ENCODE data around the gene MAN1C1. TPM values are rescaled to one million over a fixed set of nuclear protein-coding genes. Genes with fewer than 3 reads are reported as not detected.

MAN1C1 gene
- total and polyA plus RNA-seq, 3 experiments from 2014 or later: 2.8 to 5.6 (median 3.6) TPM

- Histone ChIP-seq H3K4me3 (ENCODE audit: low read length) (no peak overlapping the region), H3K4me1 (ENCODE audit: insufficient read depth, low read length) (peaks cover 8% of the 10 kb centered on the region), H3K27me3 (ENCODE audit: insufficient read depth, low read length, poor library complexity, severe bottlenecking) (no peaks in the 10 kb centered on the region), H3K9me3 (ENCODE audit: low read length) (no peaks in the 10 kb centered on the region), H3K36me3 (ENCODE audit: insufficient read depth, low read length) (no peaks in the 10 kb centered on the region), H3K27ac (ENCODE audit: low read depth, low read length) (no peak overlapping the region)
- ChIA-PET POLR2A (interaction anchor here (1.0 kb wide), 1 partner anchor 202 kb away, joined by 3 read pairs; no protein-coding TSS in a partner anchor), CTCF (interaction anchor here (0.6 to 4.2 kb wide), 28 partner anchors 9 to 578 kb away, joined by 3 to 24 read pairs (median 4); partner anchors contain the start of genes MTFR1L and SYF2)
- H3K4me1 Mint-ChIP-seq: peaks cover 0 to 5% (median 2%) of the 10 kb centered on the region in 3 donors
- H3K9me3 Mint-ChIP-seq: no peaks in the 10 kb centered on the region
- H3K36me3 Mint-ChIP-seq: peaks cover 2 to 37% (median 5%) of the 10 kb centered on the region in 3 donors
- peak overlapping the region in 1 of 8 donors; percentile 33 for H3K27ac Mint-ChIP-seq
- peak; percentile 70 to 83 (median 74) for DNase-seq
- H3K4me3 Mint-ChIP-seq: no peak overlapping the region
- no peaks in the 10 kb centered on the region for H3K27me3 Mint-ChIP-seq
These were observed 194.0 kb downstream of the MAN1C1 start for GRCh38 chr1:25810341-25811299.

GRCh38 chr1:25811384-25812082 lies 194.9 kb downstream of the MAN1C1 start:
- Mint-ChIP-seq H3K27me3 (no peaks in the 10 kb centered on the region), H3K36me3 (peaks cover 0 to 30% (median 2%) of the 10 kb centered on the region in 3 donors), H3K9me3 (no peaks in the 10 kb centered on the region), H3K27ac (peak overlapping the region in 1 of 8 donors; percentile 33), H3K4me1 (peaks cover 0 to 5% (median 2%) of the 10 kb centered on the region in 3 donors), H3K4me3 (no peak overlapping the region)
- DNase-seq: peak in 1 of 5 donors; percentile 41
- ChIA-PET CTCF (interaction anchor here (0.6 to 4.2 kb wide), 20 partner anchors 8 to 579 kb away, joined by 3 to 24 read pairs (median 4); partner anchors contain the start of genes MTFR1L and SYF2), POLR2A (interaction anchor here (1.0 kb wide), 1 partner anchor 203 kb away, joined by 3 read pairs; no protein-coding TSS in a partner anchor)
- Histone ChIP-seq H3K4me3 (ENCODE audit: low read length) (no peak overlapping the region), H3K4me1 (ENCODE audit: insufficient read depth, low read length) (peaks cover 8% of the 10 kb centered on the region), H3K9me3 (ENCODE audit: low read length) (no peaks in the 10 kb centered on the region), H3K27me3 (ENCODE audit: insufficient read depth, low read length, poor library complexity, severe bottlenecking) (no peaks in the 10 kb centered on the region), H3K36me3 (ENCODE audit: insufficient read depth, low read length) (no peaks in the 10 kb centered on the region), H3K27ac (ENCODE audit: low read depth, low read length) (no peak overlapping the region)

GRCh38 chr1:25813071-25813733 lies 196.6 kb downstream of the MAN1C1 start:
- Mint-ChIP-seq H3K27ac (peak overlapping the region in 2 of 8 donors; percentile 14 to 60), H3K9me3 (no peaks in the 10 kb centered on the region), H3K4me1 (peaks cover 3 to 7% (median 4%) of the 10 kb centered on the region in 3 donors), H3K4me3 (no peak overlapping the region), H3K36me3 (peaks cover 0 to 22% (median 2%) of the 10 kb centered on the region in 3 donors), H3K27me3 (no peaks in the 10 kb centered on the region)
- no peak overlapping the region for H3K4me3 ChIP-seq (ENCODE audit: low read length)
- H3K27ac ChIP-seq (ENCODE audit: low read depth, low read length): no peak overlapping the region
- H3K36me3 ChIP-seq (ENCODE audit: insufficient read depth, low read length): no peaks in the 10 kb centered on the region
- ChIA-PET POLR2A (no interaction called here), CTCF (interaction anchor here (1.3 to 4.2 kb wide), 2 partner anchors 15 to 293 kb away, joined by 3 to 14 read pairs; no protein-coding TSS in a partner anchor)
- H3K4me1 ChIP-seq (ENCODE audit: insufficient read depth, low read length): peaks cover 19% of the 10 kb centered on the region
- H3K27me3 ChIP-seq (ENCODE audit: insufficient read depth, low read length, poor library complexity, severe bottlenecking): no peaks in the 10 kb centered on the region
- DNase-seq: no peak
- no peaks in the 10 kb centered on the region for H3K9me3 ChIP-seq (ENCODE audit: low read length)

DNA sequence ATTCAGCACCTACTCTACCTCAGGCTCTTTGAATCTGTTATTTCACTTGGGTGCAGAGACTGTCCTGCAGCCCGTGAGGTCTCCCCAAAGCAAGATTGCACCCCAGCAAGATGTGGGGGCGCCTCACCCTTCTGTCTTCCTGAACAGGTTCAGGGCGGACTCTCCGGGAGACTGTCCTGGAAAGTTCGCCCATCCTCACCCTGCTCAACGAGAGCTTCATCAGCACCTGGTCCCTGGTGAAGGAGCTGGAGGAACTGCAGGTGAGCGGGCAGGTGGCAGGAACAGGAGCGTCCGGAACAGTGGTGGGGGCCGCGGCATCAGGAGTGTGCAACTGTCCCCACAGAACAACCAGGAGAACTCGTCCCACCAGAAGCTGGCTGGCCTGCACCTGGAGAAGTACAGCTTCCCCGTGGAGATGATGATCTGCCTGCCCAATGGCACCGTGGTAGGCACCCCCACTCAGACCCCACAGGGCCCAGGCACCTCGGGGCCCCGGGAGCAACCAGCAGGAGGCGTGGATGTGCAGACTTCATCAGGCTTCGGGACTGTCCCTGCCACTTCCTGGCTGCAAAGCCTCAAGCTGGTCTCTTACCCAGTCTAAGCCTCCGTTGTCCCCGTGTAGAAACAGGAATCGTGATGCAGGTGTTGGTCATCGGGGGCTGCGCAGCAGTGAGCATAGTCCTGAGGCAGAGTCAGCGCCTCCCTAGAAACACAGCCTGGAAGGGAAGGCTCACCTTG lies 197.3 kb downstream of the MAN1C1 start:
- peaks cover 0 to 18% (median 2%) of the 10 kb centered on the region in 3 donors for H3K36me3 Mint-ChIP-seq
- H3K27ac Mint-ChIP-seq: peak overlapping the region in 1 of 8 donors; percentile 14
- Histone ChIP-seq H3K9me3 (ENCODE audit: low read length) (no peaks in the 10 kb centered on the region), H3K27me3 (ENCODE audit: insufficient read depth, low read length, poor library complexity, severe bottlenecking) (no peaks in the 10 kb centered on the region), H3K36me3 (ENCODE audit: insufficient read depth, low read length) (no peaks in the 10 kb centered on the region), H3K4me1 (ENCODE audit: insufficient read depth, low read length) (peaks cover 25% of the 10 kb centered on the region), H3K4me3 (ENCODE audit: low read length) (no peak overlapping the region), H3K27ac (ENCODE audit: low read depth, low read length) (no peak overlapping the region)
- H3K4me1 Mint-ChIP-seq: peaks cover 8 to 14% (median 10%) of the 10 kb centered on the region in 3 donors
- ChIA-PET POLR2A (interaction anchor here (1.4 kb wide), 1 partner anchor 195 kb away, joined by 3 read pairs; no protein-coding TSS in a partner anchor), CTCF (no interaction called here)
- H3K4me3 Mint-ChIP-seq: no peak overlapping the region
- no peaks in the 10 kb centered on the region for H3K27me3 Mint-ChIP-seq
- DNase-seq: no peak
- no peaks in the 10 kb centered on the region for H3K9me3 Mint-ChIP-seq

- ChIA-PET POLR2A (interaction anchor here (1.4 kb wide), 1 partner anchor 196 kb away, joined by 3 read pairs; no protein-coding TSS in a partner anchor), CTCF (no interaction called here)
- Mint-ChIP-seq H3K27me3 (peaks cover 0 to 2% of the 10 kb centered on the region in 2 donors), H3K4me3 (no peak overlapping the region), H3K27ac (peak overlapping the region in 4 of 8 donors; percentile 13 to 55 (median 45)), H3K4me1 (peaks cover 14 to 21% (median 15%) of the 10 kb centered on the region in 3 donors), H3K36me3 (peaks cover 0 to 14% (median 2%) of the 10 kb centered on the region in 3 donors), H3K9me3 (no peaks in the 10 kb centered on the region)
- Histone ChIP-seq H3K4me1 (ENCODE audit: insufficient read depth, low read length) (peaks cover 31% of the 10 kb centered on the region), H3K27me3 (ENCODE audit: insufficient read depth, low read length, poor library complexity, severe bottlenecking) (no peaks in the 10 kb centered on the region), H3K4me3 (ENCODE audit: low read length) (no peak overlapping the region), H3K36me3 (ENCODE audit: insufficient read depth, low read length) (no peaks in the 10 kb centered on the region), H3K9me3 (ENCODE audit: low read length) (no peaks in the 10 kb centered on the region), H3K27ac (ENCODE audit: low read depth, low read length) (no peak overlapping the region)
- DNase-seq: no peak
These were observed 198.0 kb downstream of the MAN1C1 start for GRCh38 chr1:25814549-25815087.

- Mint-ChIP-seq H3K27me3 (peaks cover 0 to 2% of the 10 kb centered on the region in 2 donors), H3K9me3 (no peaks in the 10 kb centered on the region), H3K27ac (peak overlapping the region in 2 of 8 donors; percentile 13 to 55), H3K4me3 (peak overlapping the region in 1 of 7 donors; percentile 13), H3K4me1 (peaks cover 14 to 21% (median 16%) of the 10 kb centered on the region in 3 donors), H3K36me3 (peaks cover 0 to 13% (median 2%) of the 10 kb centered on the region in 3 donors)
- Histone ChIP-seq H3K9me3 (ENCODE audit: low read length) (no peaks in the 10 kb centered on the region), H3K36me3 (ENCODE audit: insufficient read depth, low read length) (no peaks in the 10 kb centered on the region), H3K4me3 (ENCODE audit: low read length) (no peak overlapping the region), H3K27ac (ENCODE audit: low read depth, low read length) (no peak overlapping the region), H3K27me3 (ENCODE audit: insufficient read depth, low read length, poor library complexity, severe bottlenecking) (no peaks in the 10 kb centered on the region), H3K4me1 (ENCODE audit: insufficient read depth, low read length) (peaks cover 30% of the 10 kb centered on the region)
- ChIA-PET CTCF (interaction anchor here (1.3 kb wide), 1 partner anchor 18 kb away, joined by 4 read pairs; no protein-coding TSS in a partner anchor), POLR2A (interaction anchor here (1.4 kb wide), 1 partner anchor 196 kb away, joined by 3 read pairs; no protein-coding TSS in a partner anchor)
- no peak for DNase-seq
These were observed 198.9 kb downstream of the MAN1C1 start for GRCh38 chr1:25815208-25816111.
